GM10248 (cell line): Measurements from ENCODE around the gene PREP.

Experiments used
- CTCF ChIA-PET: fragments of 300-600 bp; sonication (Branson Sonifier 250); formaldehyde crosslinking; extraction: SDS; loops from one replicate; lab custom pipeline; 2021; ENCODE audit warnings: antibody characterized with exemption; lab: Yijun Ruan, JAX
- POLR2A ChIA-PET: fragments of 350-650 bp; sonication (Branson Sonifier 250); formaldehyde crosslinking; extraction: SDS; loops from one replicate; lab custom pipeline; 2020; ENCODE audit warnings: antibody characterized with exemption; lab: Yijun Ruan, JAX
- DNase-seq: peaks from one replicate; pipeline ENCODE4 v3.0.0; 2012; ENCODE audit errors: extremely low spot score
- TF ChIP-seq, protein P1 (sequence below): IDR thresholded peaks from 2 replicates; pipeline ENCODE4 v1.5.1; 2012; ENCODE audit warnings: mild to moderate bottlenecking, low read depth; ENCODE audit errors: extremely low read depth, missing control alignments, control extremely low read depth

Gene PREP

GRCh38 chr6:105388392-105388791 is 14.5 kb downstream of the PREP start:
- ChIA-PET CTCF (interaction anchor here (0.7 to 4.6 kb wide), 5 partner anchors 9 to 42 kb away, joined by 3 to 18 read pairs (median 3); partner anchors contain the start of gene PREP), POLR2A (no interaction called here)
- no peak for DNase-seq
- TF ChIP-seq, protein P1, sequence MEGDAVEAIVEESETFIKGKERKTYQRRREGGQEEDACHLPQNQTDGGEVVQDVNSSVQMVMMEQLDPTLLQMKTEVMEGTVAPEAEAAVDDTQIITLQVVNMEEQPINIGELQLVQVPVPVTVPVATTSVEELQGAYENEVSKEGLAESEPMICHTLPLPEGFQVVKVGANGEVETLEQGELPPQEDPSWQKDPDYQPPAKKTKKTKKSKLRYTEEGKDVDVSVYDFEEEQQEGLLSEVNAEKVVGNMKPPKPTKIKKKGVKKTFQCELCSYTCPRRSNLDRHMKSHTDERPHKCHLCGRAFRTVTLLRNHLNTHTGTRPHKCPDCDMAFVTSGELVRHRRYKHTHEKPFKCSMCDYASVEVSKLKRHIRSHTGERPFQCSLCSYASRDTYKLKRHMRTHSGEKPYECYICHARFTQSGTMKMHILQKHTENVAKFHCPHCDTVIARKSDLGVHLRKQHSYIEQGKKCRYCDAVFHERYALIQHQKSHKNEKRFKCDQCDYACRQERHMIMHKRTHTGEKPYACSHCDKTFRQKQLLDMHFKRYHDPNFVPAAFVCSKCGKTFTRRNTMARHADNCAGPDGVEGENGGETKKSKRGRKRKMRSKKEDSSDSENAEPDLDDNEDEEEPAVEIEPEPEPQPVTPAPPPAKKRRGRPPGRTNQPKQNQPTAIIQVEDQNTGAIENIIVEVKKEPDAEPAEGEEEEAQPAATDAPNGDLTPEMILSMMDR = no peak

DNA sequence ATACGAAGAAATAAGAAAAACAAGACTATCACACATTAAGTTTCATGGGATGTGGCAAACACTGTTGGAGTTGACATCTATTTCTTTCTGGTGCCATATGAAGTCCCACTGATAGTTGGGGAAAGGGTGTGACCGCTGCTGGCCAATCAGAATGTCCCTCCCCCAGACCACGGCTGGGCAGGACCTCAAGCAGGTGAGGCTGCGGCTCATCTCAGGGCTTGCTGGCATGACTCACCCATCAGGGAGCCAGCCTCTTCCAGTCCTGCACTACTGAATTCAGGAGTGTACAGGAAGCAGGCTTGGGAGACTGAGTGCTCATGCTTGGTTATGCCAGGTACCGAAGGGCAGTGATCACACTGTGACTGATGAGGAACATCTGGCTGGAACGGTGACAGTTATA is 18.9 kb downstream of the PREP start:
- CTCF ChIA-PET = no interaction called here

GRCh38 chr6:105382958-105383357 is 19.9 kb downstream of the PREP start:
- POLR2A ChIA-PET = no interaction called here
- TF ChIP-seq, protein P1 = no peak
- CTCF ChIA-PET = interaction anchor here (1.1 to 4.0 kb wide), 3 partner anchors 10 to 19 kb away, joined by 3 to 14 read pairs (median 13); partner anchors contain the start of gene PREP

More for the DNA sequence above, 18.9 kb downstream of the PREP start:
- TF ChIP-seq, protein P1 = no peak
- no peak for DNase-seq
- POLR2A ChIA-PET = no interaction called here

DNA sequence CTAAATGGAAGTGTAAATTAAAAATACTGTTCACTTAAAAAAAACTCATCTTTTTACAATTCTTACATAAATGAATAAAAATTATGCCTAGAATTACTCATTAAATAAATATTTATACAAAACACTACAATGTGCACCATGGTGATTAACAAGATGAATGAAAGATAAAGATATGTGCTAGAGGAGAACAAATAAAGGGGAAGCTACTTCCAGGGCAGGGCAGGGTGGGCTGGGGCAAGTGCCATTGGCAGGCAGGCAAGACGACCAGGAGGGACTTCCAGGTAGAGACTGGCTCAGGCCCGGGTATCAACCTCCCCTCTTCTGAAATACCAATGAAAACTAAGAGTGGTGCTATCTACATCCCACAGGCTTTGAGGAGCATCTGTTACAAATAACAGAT is 20.4 kb downstream of the PREP start:
- CTCF ChIA-PET = interaction anchor here (1.1 to 4.0 kb wide), 3 partner anchors 10 to 19 kb away, joined by 3 to 14 read pairs (median 13); partner anchors contain the start of gene PREP
- TF ChIP-seq, protein P1 = no peak
- DNase-seq = no peak
- POLR2A ChIA-PET = no interaction called here

More at GRCh38 chr6:105382958-105383357, 19.9 kb downstream of the PREP start:
- DNase-seq = no peak

GRCh38 chr6:105380634-105381033 is 22.2 kb downstream of the PREP start:
- no peak for DNase-seq
- ChIA-PET POLR2A (no interaction called here), CTCF (interaction anchor here (1.0 to 4.0 kb wide), 5 partner anchors 9 to 51 kb away, joined by 3 to 14 read pairs (median 6); partner anchors contain the start of gene PREP)

GRCh38 chr6:105375797-105376196 is 27.1 kb downstream of the PREP start:
- TF ChIP-seq, protein P1 = no peak
- ChIA-PET POLR2A (no interaction called here), CTCF (interaction anchor here (1.3 to 5.4 kb wide), 3 partner anchors 16 to 27 kb away, joined by 3 to 22 read pairs (median 4); partner anchors contain the start of gene PREP)
- no peak for DNase-seq

More at GRCh38 chr6:105380634-105381033, 22.2 kb downstream of the PREP start:
- TF ChIP-seq, protein P1 = no peak
